ENCODE measurements around the gene ATP2B2.

Gene ATP2B2

GRCh38 chr3:10505050-10505790 is at the start of gene ATP2B2:
Gene ATP2B2 (minus strand): TSS chr3:10505586. CDS start chr3:10449543, 56,043 bp downstream.
- Histone ChIP-seq H3K27me3 (ENCODE audit: control insufficient read depth, insufficient read depth, low read length) (peaks cover 31% of the 10 kb centered on the region), H3K36me3 (ENCODE audit: control insufficient read depth, insufficient read depth, low read length) (no peaks in the 10 kb centered on the region)

GRCh38 chr3:10554746-10555145 is 49.4 kb upstream of the ATP2B2 start:
- Histone ChIP-seq H3K9me3 (ENCODE audit: control insufficient read depth, low read length) (no peaks in the 10 kb centered on the region), H3K9ac (ENCODE audit: low read length) (no peak overlapping the region), H3K27me3 (ENCODE audit: control insufficient read depth, insufficient read depth, low read length) (peaks cover 4% of the 10 kb centered on the region), H3K36me3 (ENCODE audit: control insufficient read depth, insufficient read depth, low read length) (no peaks in the 10 kb centered on the region), H3K4me1 (ENCODE audit: control insufficient read depth, insufficient read depth, low read length) (peaks cover 28% of the 10 kb centered on the region), H3K4me3 (ENCODE audit: low read length) (no peak overlapping the region)

More at GRCh38 chr3:10505050-10505790, at the start of gene ATP2B2:
- no peak within 1 kb of the TSS for H3K4me3 ChIP-seq (ENCODE audit: low read length)
- no peak within 1 kb of the TSS for H3K9ac ChIP-seq (ENCODE audit: low read length)
- no peaks in the 10 kb centered on the region for H3K4me1 ChIP-seq (ENCODE audit: control insufficient read depth, insufficient read depth, low read length)
- H3K9me3 ChIP-seq (ENCODE audit: control insufficient read depth, low read length), result no peaks in the 10 kb centered on the region

GRCh38 chr3:10554236-10554611 is 48.8 kb upstream of the ATP2B2 start:
- H3K4me1 ChIP-seq (ENCODE audit: control insufficient read depth, insufficient read depth, low read length), result peaks cover 28% of the 10 kb centered on the region
- H3K4me3 ChIP-seq (ENCODE audit: low read length), result no peak overlapping the region
- no peaks in the 10 kb centered on the region for H3K9me3 ChIP-seq (ENCODE audit: control insufficient read depth, low read length)
- peaks cover 4% of the 10 kb centered on the region for H3K27me3 ChIP-seq (ENCODE audit: control insufficient read depth, insufficient read depth, low read length)
- no peaks in the 10 kb centered on the region for H3K36me3 ChIP-seq (ENCODE audit: control insufficient read depth, insufficient read depth, low read length)
- H3K9ac ChIP-seq (ENCODE audit: low read length), result no peak overlapping the region

- Histone ChIP-seq H3K27me3 (ENCODE audit: control insufficient read depth, insufficient read depth, low read length) (peaks cover 4% of the 10 kb centered on the region), H3K4me3 (ENCODE audit: low read length) (no peak overlapping the region), H3K36me3 (ENCODE audit: control insufficient read depth, insufficient read depth, low read length) (no peaks in the 10 kb centered on the region), H3K9me3 (ENCODE audit: control insufficient read depth, low read length) (no peaks in the 10 kb centered on the region), H3K4me1 (ENCODE audit: control insufficient read depth, insufficient read depth, low read length) (peaks cover 28% of the 10 kb centered on the region), H3K9ac (ENCODE audit: low read length) (no peak overlapping the region)
Measured at GRCh38 chr3:10553591-10554235, 48.3 kb upstream of the ATP2B2 start.

- peaks cover 28% of the 10 kb centered on the region for H3K4me1 ChIP-seq (ENCODE audit: control insufficient read depth, insufficient read depth, low read length)
- no peak overlapping the region for H3K4me3 ChIP-seq (ENCODE audit: low read length)
- H3K27me3 ChIP-seq (ENCODE audit: control insufficient read depth, insufficient read depth, low read length), result no peaks in the 10 kb centered on the region
- H3K9me3 ChIP-seq (ENCODE audit: control insufficient read depth, low read length), result no peaks in the 10 kb centered on the region
- H3K9ac ChIP-seq (ENCODE audit: low read length), result no peak overlapping the region
- H3K36me3 ChIP-seq (ENCODE audit: control insufficient read depth, insufficient read depth, low read length), result no peaks in the 10 kb centered on the region
Measured at GRCh38 chr3:10552631-10552943, 47.2 kb upstream of the ATP2B2 start.

GRCh38 chr3:10551821-10552630 is 46.6 kb upstream of the ATP2B2 start:
- no peak overlapping the region for H3K4me3 ChIP-seq (ENCODE audit: low read length)
- no peaks in the 10 kb centered on the region for H3K9me3 ChIP-seq (ENCODE audit: control insufficient read depth, low read length)
- peaks cover 28% of the 10 kb centered on the region for H3K4me1 ChIP-seq (ENCODE audit: control insufficient read depth, insufficient read depth, low read length)
- H3K9ac ChIP-seq (ENCODE audit: low read length), result no peak overlapping the region
- no peaks in the 10 kb centered on the region for H3K36me3 ChIP-seq (ENCODE audit: control insufficient read depth, insufficient read depth, low read length)
- H3K27me3 ChIP-seq (ENCODE audit: control insufficient read depth, insufficient read depth, low read length), result no peaks in the 10 kb centered on the region

- peaks cover 28% of the 10 kb centered on the region for H3K4me1 ChIP-seq (ENCODE audit: control insufficient read depth, insufficient read depth, low read length)
- no peaks in the 10 kb centered on the region for H3K27me3 ChIP-seq (ENCODE audit: control insufficient read depth, insufficient read depth, low read length)
- no peak overlapping the region for H3K9ac ChIP-seq (ENCODE audit: low read length)
- no peaks in the 10 kb centered on the region for H3K9me3 ChIP-seq (ENCODE audit: control insufficient read depth, low read length)
- H3K4me3 ChIP-seq (ENCODE audit: low read length), result no peak overlapping the region
- no peaks in the 10 kb centered on the region for H3K36me3 ChIP-seq (ENCODE audit: control insufficient read depth, insufficient read depth, low read length)
Measured at GRCh38 chr3:10551139-10551538, 45.8 kb upstream of the ATP2B2 start.

GRCh38 chr3:10550705-10551104 is 45.3 kb upstream of the ATP2B2 start:
- Histone ChIP-seq H3K9ac (ENCODE audit: low read length) (no peak overlapping the region), H3K4me3 (ENCODE audit: low read length) (no peak overlapping the region), H3K4me1 (ENCODE audit: control insufficient read depth, insufficient read depth, low read length) (peaks cover 28% of the 10 kb centered on the region), H3K27me3 (ENCODE audit: control insufficient read depth, insufficient read depth, low read length) (no peaks in the 10 kb centered on the region), H3K36me3 (ENCODE audit: control insufficient read depth, insufficient read depth, low read length) (no peaks in the 10 kb centered on the region), H3K9me3 (ENCODE audit: control insufficient read depth, low read length) (no peaks in the 10 kb centered on the region)

GRCh38 chr3:10549617-10550230 is 44.3 kb upstream of the ATP2B2 start:
- H3K36me3 ChIP-seq (ENCODE audit: control insufficient read depth, insufficient read depth, low read length), result no peaks in the 10 kb centered on the region
- no peak overlapping the region for H3K4me3 ChIP-seq (ENCODE audit: low read length)
- no peak overlapping the region for H3K9ac ChIP-seq (ENCODE audit: low read length)
- H3K9me3 ChIP-seq (ENCODE audit: control insufficient read depth, low read length), result no peaks in the 10 kb centered on the region
- H3K4me1 ChIP-seq (ENCODE audit: control insufficient read depth, insufficient read depth, low read length), result peaks cover 28% of the 10 kb centered on the region
- no peaks in the 10 kb centered on the region for H3K27me3 ChIP-seq (ENCODE audit: control insufficient read depth, insufficient read depth, low read length)

- H3K9me3 ChIP-seq (ENCODE audit: control insufficient read depth, low read length), result no peaks in the 10 kb centered on the region
- no peaks in the 10 kb centered on the region for H3K36me3 ChIP-seq (ENCODE audit: control insufficient read depth, insufficient read depth, low read length)
- H3K9ac ChIP-seq (ENCODE audit: low read length), result no peak overlapping the region
- H3K4me1 ChIP-seq (ENCODE audit: control insufficient read depth, insufficient read depth, low read length), result peaks cover 28% of the 10 kb centered on the region
- no peak overlapping the region for H3K4me3 ChIP-seq (ENCODE audit: low read length)
- H3K27me3 ChIP-seq (ENCODE audit: control insufficient read depth, insufficient read depth, low read length), result no peaks in the 10 kb centered on the region
Measured at GRCh38 chr3:10548992-10549391, 43.6 kb upstream of the ATP2B2 start.

GRCh38 chr3:10547841-10548783 is 42.7 kb upstream of the ATP2B2 start:
- H3K36me3 ChIP-seq (ENCODE audit: control insufficient read depth, insufficient read depth, low read length), result no peaks in the 10 kb centered on the region
- no peak overlapping the region for H3K4me3 ChIP-seq (ENCODE audit: low read length)

More at GRCh38 chr3:10547841-10548783, 42.7 kb upstream of the ATP2B2 start:
- peaks cover 23% of the 10 kb centered on the region for H3K4me1 ChIP-seq (ENCODE audit: control insufficient read depth, insufficient read depth, low read length)
- H3K9me3 ChIP-seq (ENCODE audit: control insufficient read depth, low read length), result no peaks in the 10 kb centered on the region
- no peaks in the 10 kb centered on the region for H3K27me3 ChIP-seq (ENCODE audit: control insufficient read depth, insufficient read depth, low read length)
- H3K9ac ChIP-seq (ENCODE audit: low read length), result no peak overlapping the region
